Panc1 (cell line): Measurements from ENCODE around the gene LRRC38.

Source experiments
- CTCF ChIP-seq: fragments of 450-650 bp; IDR thresholded peaks from 2 replicates; pipeline ENCODE4 v1.5.1; 2017; ENCODE audit warnings: mild to moderate bottlenecking
- POLR2AphosphoS5 ChIP-seq: IDR thresholded peaks from 2 replicates; pipeline ENCODE4 v1.6.1; 2012; ENCODE audit warnings: mild to moderate bottlenecking, low read depth, low read length, moderate library complexity

- TF ChIP-seq CTCF (no peak), POLR2AphosphoS5 (no peak)
These were observed 10.1 kb upstream of the LRRC38 start for GRCh38 chr1:13523780-13524477.
